SU-DHL-6 (cell line): ENCODE data around the gene INVS.

Experiments
- CTCF ChIP-seq: fragments of 200-600 bp; sonication (generic); IDR thresholded peaks from one replicate; pipeline ENCODE4 v1.5.1; 2017; ENCODE audit warnings: antibody characterized with exemption, mild to moderate bottlenecking, low read length, moderate library complexity; ENCODE audit not compliant: insufficient read depth, poor library complexity, severe bottlenecking
- EZH2phosphoT487 ChIP-seq: fragments of 200-600 bp; sonication (generic), shearing (Covaris generic); conservative IDR thresholded peaks from 2 replicates; pipeline ENCODE4 v1.6.1; 2018; ENCODE audit warnings: mild to moderate bottlenecking, antibody characterized with exemption, low read length, moderate library complexity, mixed read lengths

GRCh38 chr9:100134731-100135130, 35.7 kb downstream of the INVS start:
- TF ChIP-seq CTCF: no peak
- TF ChIP-seq EZH2phosphoT487: no peak
